ENCODE results near the gene CHST4.

The CHST4 gene

GRCh38 chr16:71536752-71537499, 10.7 kb downstream of the CHST4 start:
- TF ChIP-seq CTCF (IDR thresholded peaks at IDR 0.05; ENCODE audit: insufficient read depth, low read depth, low read length, missing control alignments) = no peak
- no peak for DNase-seq (ENCODE audit: low read depth)
- no peak overlapping the region for H3K4me3 ChIP-seq (ENCODE audit: low read length)

- DNase-seq (ENCODE audit: low read depth) = peak; percentile 79
- peak; percentile 90 for TF ChIP-seq CTCF (IDR thresholded peaks at IDR 0.05; ENCODE audit: insufficient read depth, low read depth, low read length, missing control alignments)
These were observed 11.4 kb downstream of the CHST4 start for GRCh38 chr16:71537643-71538042.

GRCh38 chr16:71542377-71542776, 16.2 kb downstream of the CHST4 start:
- peak; percentile 73 for TF ChIP-seq CTCF (IDR thresholded peaks at IDR 0.05; ENCODE audit: insufficient read depth, low read depth, low read length, missing control alignments)
- peak; percentile 73 for DNase-seq (ENCODE audit: low read depth)
- H3K4me3 ChIP-seq (ENCODE audit: low read length) = no peak overlapping the region

More at GRCh38 chr16:71537643-71538042, 11.4 kb downstream of the CHST4 start:
- H3K4me3 ChIP-seq (ENCODE audit: low read length) = no peak overlapping the region

- H3K4me3 ChIP-seq (ENCODE audit: low read length) = no peak overlapping the region
- no peak for TF ChIP-seq CTCF (IDR thresholded peaks at IDR 0.05; ENCODE audit: insufficient read depth, low read depth, low read length, missing control alignments)
- DNase-seq (ENCODE audit: low read depth) = no peak
These were observed 20.9 kb downstream of the CHST4 start for GRCh38 chr16:71547168-71547567.

- DNase-seq (ENCODE audit: low read depth) = peak; percentile 27
- TF ChIP-seq CTCF (IDR thresholded peaks at IDR 0.05; ENCODE audit: insufficient read depth, low read depth, low read length, missing control alignments) = peak; percentile 20
- H3K4me3 ChIP-seq (ENCODE audit: low read length) = no peak overlapping the region
These were observed 26.7 kb downstream of the CHST4 start for GRCh38 chr16:71552698-71553503.

- H3K4me3 ChIP-seq (ENCODE audit: low read length) = no peak overlapping the region
- no peak for TF ChIP-seq CTCF (IDR thresholded peaks at IDR 0.05; ENCODE audit: insufficient read depth, low read depth, low read length, missing control alignments)
- peak; percentile 55 for DNase-seq (ENCODE audit: low read depth)
These were observed 29.1 kb downstream of the CHST4 start for GRCh38 chr16:71555230-71555891.
